Stimulated activated naive CD4-positive, alpha-beta T cell treated with Interleukin-2 at 50 U/mL for 16 hours (primary cell): ENCODE measurements around the gene MASP2.
A peak's percentile ranks its signal among the peaks of the same experiment; 100 is the strongest.
"Not testable (repeated sequence)": the region's sequence is repeated elsewhere in the genome, so short reads cannot be mapped to it uniquely, and the experiment has no call there.

ENCODE experiments used
- DNase-seq: peaks from one replicate; lab custom pipeline; 2025; lab: John Stamatoyannopoulos, UW

MASP2 gene

GRCh38 chr1:11037740-11038182 is 9.3 kb downstream of the MASP2 start:
- DNase-seq, result peak; percentile 78

GRCh38 chr1:11037019-11037739 is 9.9 kb downstream of the MASP2 start:
- DNase-seq, result not testable (repeated sequence)

GRCh38 chr1:11031624-11032262 is 15.3 kb downstream of the MASP2 start:
- no peak for DNase-seq

GRCh38 chr1:11030865-11031264 is 16.2 kb downstream of the MASP2 start:
- no peak for DNase-seq

- no peak for DNase-seq
Observed at GRCh38 chr1:11028018-11028417, 19.0 kb downstream of the MASP2 start.

GRCh38 chr1:11027316-11027715 is 19.7 kb downstream of the MASP2 start:
- DNase-seq, result no peak

GRCh38 chr1:11026903-11027302 is 20.1 kb downstream of the MASP2 start:
- DNase-seq, result no peak

GRCh38 chr1:11026052-11026451 is 21.0 kb downstream of the MASP2 start:
- DNase-seq, result no peak

GRCh38 chr1:11025618-11026017 is 21.4 kb downstream of the MASP2 start:
- no peak for DNase-seq

- DNase-seq, result no peak
Observed at GRCh38 chr1:11024874-11025203, 22.2 kb downstream of the MASP2 start.

GRCh38 chr1:11024154-11024873 is 22.7 kb downstream of the MASP2 start:
- DNase-seq, result no peak

- DNase-seq, result no peak
Observed at GRCh38 chr1:11023201-11023600, 23.8 kb downstream of the MASP2 start.

GRCh38 chr1:11019971-11020370 is 27.1 kb downstream of the MASP2 start:
- no peak for DNase-seq

- DNase-seq, result not testable (repeated sequence)
Observed at GRCh38 chr1:11019358-11019757, 27.7 kb downstream of the MASP2 start.

- no peak for DNase-seq
Observed at GRCh38 chr1:11013160-11013531, 33.9 kb downstream of the MASP2 start.

GRCh38 chr1:11012260-11013159 is 34.5 kb downstream of the MASP2 start, which contains the start of gene TARDBP:
TSS of gene TARDBP (plus strand) at chr1:11012654. CDS start at chr1:11013728, 1,074 bp downstream.
- peak; percentile 91 for DNase-seq

GRCh38 chr1:11000526-11000925 is 46.5 kb downstream of the MASP2 start:
- no peak for DNase-seq

- no peak for DNase-seq
Observed at GRCh38 chr1:10996100-10996499, 50.9 kb downstream of the MASP2 start.

GRCh38 chr1:10992864-10993263 is 54.2 kb downstream of the MASP2 start:
- DNase-seq, result no peak

GRCh38 chr1:10992004-10992403 is 55.0 kb downstream of the MASP2 start:
- not testable (repeated sequence) for DNase-seq

GRCh38 chr1:10990828-10991227 is 56.2 kb downstream of the MASP2 start:
- no peak for DNase-seq

- DNase-seq, result not testable (repeated sequence)
Observed at GRCh38 chr1:10989920-10990516, 57.0 kb downstream of the MASP2 start.
